Measurements from ENCODE around the gene ATRNL1.

DNA sequence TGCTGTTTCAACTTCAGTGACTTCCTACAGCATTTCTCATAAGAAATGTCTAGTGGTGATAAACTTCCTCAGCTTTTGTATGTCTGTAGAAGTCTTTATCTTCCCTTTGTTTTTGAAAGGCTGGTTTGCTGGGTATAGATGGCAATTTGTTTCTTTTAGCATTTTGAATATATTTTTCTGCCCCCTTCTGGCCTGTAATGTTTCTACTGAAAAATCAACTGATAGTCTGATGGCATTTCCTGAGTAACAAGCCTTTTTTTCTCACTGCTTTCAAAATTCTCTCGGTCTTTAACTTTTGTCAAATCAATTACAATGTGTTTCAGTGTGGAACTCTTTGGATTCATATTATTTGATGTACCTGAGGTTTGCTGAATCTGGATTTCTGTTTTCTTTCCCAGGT is 487.1 kb downstream of the ATRNL1 start:
- TF ChIP-seq CTCF (IDR thresholded peaks at IDR 0.05; ENCODE audit: low read depth, low read length, poor library complexity, severe bottlenecking) (no peak), EZH2phosphoT487 (IDR thresholded peaks at IDR 0.05; ENCODE audit: borderline replicate concordance, low read length) (no peak)

Data from DOHH2 (cell line).